C4-2B (cell line): ENCODE data around the gene MYO1C.

Source experiments
- CTCF ChIP-seq: fragments of 450-650 bp; conservative IDR thresholded peaks from 2 replicates; pipeline ENCODE4 v1.5.1; 2017; ENCODE audit warnings: mild to moderate bottlenecking
- ZFX ChIP-seq: fragments of 450-650 bp; IDR thresholded peaks from 2 replicates; pipeline ENCODE4 v1.6.1; 2017

DNA sequence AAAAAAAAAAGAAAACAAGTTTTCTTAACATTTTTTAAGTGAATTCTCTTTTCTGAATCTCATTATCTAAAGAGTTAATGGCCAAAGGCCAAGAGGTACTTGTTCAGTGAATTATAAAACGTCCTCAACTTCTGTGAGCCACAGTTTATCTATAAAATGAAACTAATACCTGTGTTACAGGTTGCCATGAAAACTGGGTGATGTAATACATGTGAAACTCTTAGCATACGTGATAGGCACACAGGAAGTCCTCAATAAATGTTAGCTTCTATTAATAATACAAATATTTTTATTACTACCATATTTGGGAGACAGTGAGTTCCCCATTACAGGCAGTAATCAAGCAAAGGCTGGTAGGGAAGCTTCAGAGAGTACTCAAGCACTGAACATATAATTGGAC, 37.4 kb upstream of the MYO1C start:
- TF ChIP-seq CTCF, result no peak
- no peak for TF ChIP-seq ZFX
